BLaER1 (cell line): ENCODE measurements around the gene ADGRE2.
"Not testable (repeated sequence)": the region's sequence is repeated elsewhere in the genome, so short reads cannot be mapped to it uniquely, and the experiment has no call there.

Source experiments
- H3K27ac ChIP-seq: shearing (Covaris generic); formaldehyde crosslinking; 2 replicates; pipeline ENCODE4 v1.8.1; 2022
- H3K27me3 ChIP-seq: shearing (Covaris generic); formaldehyde crosslinking; 2 replicates; pipeline ENCODE4 v1.8.1; 2022
- H3K36me3 ChIP-seq: shearing (Covaris generic); formaldehyde crosslinking; 2 replicates; pipeline ENCODE4 v1.8.1; 2022
- H3K4me1 ChIP-seq: shearing (Covaris generic); formaldehyde crosslinking; 2 replicates; pipeline ENCODE4 v1.8.1; 2022
- H3K4me2 ChIP-seq: shearing (Covaris generic); formaldehyde crosslinking; 2 replicates; pipeline ENCODE4 v1.8.1; 2022
- H3K4me3 ChIP-seq: shearing (Covaris generic); formaldehyde crosslinking; 2 replicates; pipeline ENCODE4 v1.8.1; 2022
- H3K9ac ChIP-seq: shearing (Covaris generic); formaldehyde crosslinking; 2 replicates; pipeline ENCODE4 v1.8.1; 2022
- H3K9me3 ChIP-seq: shearing (Covaris generic); formaldehyde crosslinking; 2 replicates; pipeline ENCODE4 v1.8.1; 2022
- H4K20me1 ChIP-seq: shearing (Covaris generic); formaldehyde crosslinking; 2 replicates; pipeline ENCODE4 v1.8.1; 2022
- Cebpa-rat ChIP-seq: shearing (Covaris generic); IDR thresholded peaks from 2 replicates; pipeline ENCODE4 v1.8.1; 2022

The ADGRE2 gene

DNA sequence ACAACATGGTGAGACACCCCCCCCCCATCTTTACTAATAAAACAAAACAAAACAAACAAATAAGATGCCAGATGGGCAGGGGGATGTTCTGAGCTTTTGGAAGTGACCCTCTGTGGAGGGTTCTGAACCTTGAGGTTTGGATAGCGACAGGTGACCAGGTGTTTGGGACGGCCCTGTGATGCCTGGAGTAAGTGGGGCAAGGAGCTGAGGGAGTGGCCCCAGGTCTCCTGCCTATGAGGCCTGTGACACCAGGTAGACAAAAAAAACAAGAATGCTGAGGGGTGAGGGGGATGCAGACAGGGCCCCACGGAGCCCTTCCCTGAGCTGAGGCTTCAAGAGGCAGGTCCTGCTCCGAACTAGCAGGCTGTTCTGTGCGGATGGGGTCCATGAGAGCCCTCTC, 9.2 kb downstream of the ADGRE2 start:
- no peaks in the 10 kb centered on the region for H3K9me3 ChIP-seq
- no peaks in the 10 kb centered on the region for H3K36me3 ChIP-seq
- H3K9ac ChIP-seq = no peak overlapping the region
- no peaks in the 10 kb centered on the region for H4K20me1 ChIP-seq
- TF ChIP-seq Cebpa-rat = no peak
- H3K4me2 ChIP-seq = no peak overlapping the region
- no peak overlapping the region for H3K27ac ChIP-seq
- H3K4me3 ChIP-seq = no peak overlapping the region
- peaks cover 3% of the 10 kb centered on the region; the same call in 1 of the 2 replicates for H3K27me3 ChIP-seq
- peaks cover 21% of the 10 kb centered on the region for H3K4me1 ChIP-seq

DNA sequence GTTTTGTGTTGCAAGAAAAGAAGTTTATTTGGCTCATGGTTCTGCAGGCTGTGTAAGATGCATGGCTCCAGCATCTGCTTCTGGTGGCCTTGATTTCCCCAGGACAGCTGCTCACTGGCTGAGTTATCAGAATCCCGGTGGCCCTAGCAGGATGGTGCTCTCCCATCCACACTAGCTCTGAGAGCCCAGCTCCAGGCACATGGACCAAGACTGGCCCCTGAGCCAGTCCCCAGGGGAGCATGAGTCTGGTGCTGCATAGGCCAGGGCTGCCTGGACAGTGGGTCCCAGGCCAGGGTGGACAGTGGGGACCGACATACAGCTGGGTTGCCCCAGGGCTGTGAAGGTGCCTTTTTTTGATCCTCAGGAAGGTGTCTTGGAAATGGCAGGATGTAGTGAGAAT, 10.4 kb downstream of the ADGRE2 start:
- Histone ChIP-seq H3K36me3 (no peaks in the 10 kb centered on the region), H3K9ac (no peak overlapping the region), H4K20me1 (no peaks in the 10 kb centered on the region), H3K4me1 (peaks cover 12% of the 10 kb centered on the region), H3K27ac (no peak overlapping the region), H3K4me2 (no peak overlapping the region), H3K9me3 (no peaks in the 10 kb centered on the region), H3K4me3 (no peak overlapping the region), H3K27me3 (peaks cover 9% of the 10 kb centered on the region; the same call in 1 of the 2 replicates)
- no peak for TF ChIP-seq Cebpa-rat

DNA sequence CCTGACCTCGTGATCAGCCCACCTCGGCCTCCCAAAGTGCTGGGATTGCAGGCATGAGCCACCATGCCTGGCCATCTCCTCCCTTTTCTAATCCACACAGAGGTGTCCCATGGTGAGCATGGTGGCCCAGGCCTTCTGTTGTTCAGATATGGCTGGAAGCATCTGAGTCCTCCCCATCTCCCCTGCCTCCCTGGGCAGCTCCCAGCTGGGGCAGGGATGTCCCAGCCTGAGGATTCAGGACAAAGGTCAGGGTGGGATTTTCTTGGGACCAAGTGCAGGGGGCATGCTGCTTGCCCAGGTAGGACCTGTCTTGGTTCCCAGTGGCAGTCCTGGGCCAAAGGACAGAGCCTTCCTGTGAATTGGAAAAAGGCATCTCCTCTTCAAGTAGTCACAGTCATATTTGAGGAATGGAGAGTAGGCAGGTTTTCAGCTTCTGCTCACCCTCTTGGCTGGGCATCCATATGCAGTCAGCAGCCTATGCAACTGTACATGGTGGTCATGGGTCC, 10.8 kb downstream of the ADGRE2 start:
- Histone ChIP-seq H4K20me1 (no peaks in the 10 kb centered on the region), H3K36me3 (no peaks in the 10 kb centered on the region), H3K4me3 (no peak overlapping the region), H3K4me2 (no peak overlapping the region), H3K4me1 (peaks cover 12% of the 10 kb centered on the region), H3K27me3 (peaks cover 9% of the 10 kb centered on the region; the same call in 1 of the 2 replicates), H3K9me3 (no peaks in the 10 kb centered on the region), H3K9ac (no peak overlapping the region), H3K27ac (no peak overlapping the region)
- TF ChIP-seq Cebpa-rat = no peak

DNA sequence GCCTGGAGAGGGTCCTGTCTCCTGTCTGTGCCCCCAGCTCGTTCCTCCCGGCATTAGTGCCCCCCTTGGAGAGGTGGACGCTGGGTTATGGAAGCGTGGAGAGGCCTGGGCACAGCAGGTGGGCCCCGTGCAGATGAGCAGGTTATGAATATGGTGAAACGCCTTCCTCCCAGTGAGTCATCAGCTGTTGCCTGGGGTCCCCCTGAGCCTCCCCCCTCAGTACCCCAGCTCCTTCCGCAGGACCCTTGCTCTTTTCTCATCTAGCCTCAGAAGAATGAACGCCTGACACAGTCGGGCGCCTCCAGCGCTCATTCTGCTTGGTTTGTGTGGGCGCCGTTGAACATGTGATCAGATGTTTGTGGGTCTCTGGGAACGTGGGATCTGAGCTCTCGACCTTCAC, 12.5 kb downstream of the ADGRE2 start:
- H3K9ac ChIP-seq, H3K27ac ChIP-seq, H3K9me3 ChIP-seq, H3K4me3 ChIP-seq, H3K4me2 ChIP-seq, H4K20me1 ChIP-seq, H3K27me3 ChIP-seq, H3K4me1 ChIP-seq, H3K36me3 ChIP-seq: not testable (repeated sequence)

DNA sequence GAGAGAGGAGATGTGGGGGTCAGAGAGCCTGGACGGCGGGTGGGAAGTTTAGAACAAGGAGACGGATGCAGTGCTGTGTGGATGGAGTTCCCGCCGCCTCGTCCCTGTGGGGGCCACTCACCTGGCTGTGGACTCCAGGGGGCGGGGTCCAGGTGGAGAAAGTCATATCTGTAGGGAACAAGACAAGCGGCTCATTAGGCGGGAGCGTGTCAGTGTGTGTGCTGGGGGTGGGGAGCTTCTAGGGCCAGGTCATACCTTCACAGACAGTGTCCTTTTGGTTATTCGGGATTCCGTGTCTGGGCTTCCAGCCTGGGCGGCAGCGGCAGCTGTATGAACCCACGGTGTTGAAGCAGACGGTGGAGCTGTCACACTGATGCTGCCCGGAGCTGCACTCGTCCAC, 13.0 kb downstream of the ADGRE2 start:
- H3K27me3 ChIP-seq, H3K4me1 ChIP-seq, H3K9ac ChIP-seq, H3K4me2 ChIP-seq, H4K20me1 ChIP-seq, H3K9me3 ChIP-seq, H3K36me3 ChIP-seq, H3K27ac ChIP-seq, H3K4me3 ChIP-seq: not testable (repeated sequence)

DNA sequence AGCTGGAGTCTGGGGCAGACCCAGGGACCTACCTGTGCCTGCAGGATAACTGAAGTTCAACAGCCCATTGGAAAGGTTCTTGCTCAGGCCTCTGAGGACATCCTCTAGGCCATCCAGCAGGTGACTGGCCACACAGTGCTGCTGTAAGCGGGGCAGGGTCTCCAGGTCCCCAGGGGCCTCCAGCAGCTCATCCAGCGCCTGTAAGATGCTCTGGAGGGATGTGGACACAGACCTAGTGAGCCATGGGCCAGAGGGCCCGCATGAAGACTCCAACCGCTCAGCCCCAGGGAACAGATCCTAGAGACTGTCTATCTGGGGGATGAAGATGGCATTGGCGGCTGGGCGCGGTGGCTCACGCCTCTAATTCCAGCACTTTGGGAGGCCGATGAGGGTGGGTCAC, 14.0 kb downstream of the ADGRE2 start:
- no peaks in the 10 kb centered on the region for H4K20me1 ChIP-seq
- no peaks in the 10 kb centered on the region for H3K9me3 ChIP-seq
- H3K4me3 ChIP-seq = no peak overlapping the region
- peaks cover 9% of the 10 kb centered on the region; the same call in 1 of the 2 replicates for H3K27me3 ChIP-seq
- H3K27ac ChIP-seq = no peak overlapping the region
- no peaks in the 10 kb centered on the region for H3K4me1 ChIP-seq
- no peak overlapping the region for H3K4me2 ChIP-seq
- no peak overlapping the region for H3K9ac ChIP-seq
- no peaks in the 10 kb centered on the region for H3K36me3 ChIP-seq
- TF ChIP-seq Cebpa-rat = no peak

DNA sequence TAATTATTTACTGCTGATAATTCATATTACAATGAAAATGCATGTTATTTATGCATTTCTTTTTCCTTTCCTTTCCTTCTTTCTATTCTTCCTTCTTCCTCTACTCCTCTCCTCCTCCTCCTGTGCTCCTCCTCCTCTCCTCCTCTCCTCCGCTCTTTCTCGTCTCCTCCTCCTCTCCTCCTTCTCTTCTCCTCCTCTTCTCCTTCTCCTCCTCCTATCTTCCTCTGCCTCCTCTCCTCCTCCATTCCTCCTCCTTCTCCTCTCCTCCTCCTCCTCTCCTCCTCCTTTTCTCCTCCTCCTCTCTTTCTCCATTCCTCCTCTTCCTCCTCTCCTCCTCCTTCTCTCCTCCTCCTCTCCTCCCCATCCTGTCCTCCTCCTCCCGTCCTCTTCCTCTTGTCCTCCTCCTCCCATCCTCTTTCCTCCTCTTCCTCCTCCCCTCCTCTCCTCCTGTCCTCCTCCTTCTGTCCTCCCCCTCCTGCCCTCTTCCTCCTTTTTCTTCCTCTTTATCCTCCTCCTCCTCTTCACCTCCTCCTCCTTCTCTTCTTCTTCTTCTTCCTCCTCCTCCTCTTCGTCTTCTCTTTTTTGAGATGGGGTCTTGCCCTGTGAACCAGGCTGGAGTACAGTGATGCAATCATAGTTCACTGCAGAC, 14.7 kb downstream of the ADGRE2 start:
- Histone ChIP-seq H3K4me2 (no peak overlapping the region), H3K4me3 (no peak overlapping the region), H3K9ac (no peak overlapping the region), H3K27ac (no peak overlapping the region), H3K36me3 (no peaks in the 10 kb centered on the region), H4K20me1 (no peaks in the 10 kb centered on the region), H3K27me3 (peaks cover 9% of the 10 kb centered on the region; the same call in 1 of the 2 replicates), H3K9me3 (no peaks in the 10 kb centered on the region), H3K4me1 (no peaks in the 10 kb centered on the region)
- TF ChIP-seq Cebpa-rat = no peak

DNA sequence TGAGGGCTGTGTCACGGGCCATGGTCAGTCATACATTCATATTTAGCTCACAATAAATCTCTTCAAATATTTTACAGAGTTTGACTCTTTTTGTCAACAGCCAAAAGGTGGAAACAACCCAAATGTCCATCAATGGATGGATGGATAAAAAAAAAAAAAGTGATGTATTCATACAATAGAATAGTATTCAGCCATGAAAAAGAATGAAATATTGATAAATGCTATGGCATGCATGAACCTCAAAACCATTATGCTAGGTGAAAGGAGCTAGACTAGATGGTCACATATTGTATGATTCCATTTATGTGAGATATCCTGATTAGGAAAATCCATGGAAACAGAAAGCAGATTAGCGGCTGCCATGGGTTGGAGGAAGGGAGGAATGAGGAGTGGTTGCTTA, 16.2 kb downstream of the ADGRE2 start:
- peaks cover 9% of the 10 kb centered on the region; the same call in 1 of the 2 replicates for H3K27me3 ChIP-seq
- no peak overlapping the region for H3K9ac ChIP-seq
- H4K20me1 ChIP-seq = no peaks in the 10 kb centered on the region
- H3K4me2 ChIP-seq = no peak overlapping the region
- H3K36me3 ChIP-seq = no peaks in the 10 kb centered on the region
- H3K4me1 ChIP-seq = no peaks in the 10 kb centered on the region
- H3K9me3 ChIP-seq = no peaks in the 10 kb centered on the region
- H3K4me3 ChIP-seq = no peak overlapping the region
- H3K27ac ChIP-seq = no peak overlapping the region
- no peak for TF ChIP-seq Cebpa-rat

DNA sequence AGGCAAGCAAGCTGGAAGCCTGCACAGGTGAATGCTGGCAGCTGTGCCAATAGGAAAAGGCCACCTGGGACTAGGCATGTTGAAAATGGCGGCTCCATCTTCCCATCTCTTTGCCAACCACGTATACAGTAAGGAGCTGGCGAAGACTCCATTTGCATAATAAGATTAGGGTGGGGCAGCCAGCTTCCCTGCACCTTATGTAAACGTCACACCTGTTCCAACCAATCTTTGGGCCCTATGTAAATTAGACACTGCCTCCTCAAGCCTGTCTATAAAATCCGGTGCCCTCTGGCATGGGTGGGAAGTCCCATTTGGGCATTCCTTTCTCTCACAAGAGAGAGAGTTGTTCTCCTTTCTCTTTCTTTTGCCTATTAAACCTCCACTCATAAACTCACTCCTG, 16.8 kb downstream of the ADGRE2 start:
- Histone ChIP-seq H3K4me1 (no peaks in the 10 kb centered on the region), H3K27me3 (peaks cover 9% of the 10 kb centered on the region; the same call in 1 of the 2 replicates), H3K9ac (no peak overlapping the region), H4K20me1 (no peaks in the 10 kb centered on the region), H3K4me3 (no peak overlapping the region), H3K4me2 (no peak overlapping the region), H3K36me3 (no peaks in the 10 kb centered on the region), H3K9me3 (no peaks in the 10 kb centered on the region), H3K27ac (no peak overlapping the region)
- no peak for TF ChIP-seq Cebpa-rat

DNA sequence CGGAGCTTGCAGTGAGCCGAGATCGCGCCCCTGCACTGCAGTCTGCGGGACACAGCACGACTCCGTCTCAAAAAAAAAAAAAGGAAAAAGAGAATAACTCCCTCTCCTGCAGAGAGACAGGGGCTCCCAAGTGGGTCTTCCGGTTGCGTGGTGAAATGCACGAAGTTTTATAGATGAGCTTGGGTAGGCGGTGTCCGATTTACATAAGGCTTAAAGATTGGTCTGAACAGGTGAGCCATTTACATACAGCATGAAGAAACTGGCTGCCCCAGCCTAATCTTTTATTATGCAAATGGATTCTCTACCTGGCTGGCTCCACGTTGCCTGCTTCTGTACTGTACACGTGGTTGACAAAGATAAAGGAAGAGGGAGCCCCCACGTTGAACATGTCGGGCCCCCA, 19.5 kb downstream of the ADGRE2 start:
- H3K27me3 ChIP-seq = 0 out of 2 replicates have a peak, but pooled peaks cover 2% of the 10 kb centered on the region
- TF ChIP-seq Cebpa-rat = no peak
- H3K4me2 ChIP-seq = no peak overlapping the region
- no peaks in the 10 kb centered on the region for H4K20me1 ChIP-seq
- no peaks in the 10 kb centered on the region for H3K9me3 ChIP-seq
- H3K4me1 ChIP-seq = no peaks in the 10 kb centered on the region
- H3K4me3 ChIP-seq = no peak overlapping the region
- H3K36me3 ChIP-seq = no peaks in the 10 kb centered on the region
- no peak overlapping the region for H3K27ac ChIP-seq
- no peak overlapping the region for H3K9ac ChIP-seq

DNA sequence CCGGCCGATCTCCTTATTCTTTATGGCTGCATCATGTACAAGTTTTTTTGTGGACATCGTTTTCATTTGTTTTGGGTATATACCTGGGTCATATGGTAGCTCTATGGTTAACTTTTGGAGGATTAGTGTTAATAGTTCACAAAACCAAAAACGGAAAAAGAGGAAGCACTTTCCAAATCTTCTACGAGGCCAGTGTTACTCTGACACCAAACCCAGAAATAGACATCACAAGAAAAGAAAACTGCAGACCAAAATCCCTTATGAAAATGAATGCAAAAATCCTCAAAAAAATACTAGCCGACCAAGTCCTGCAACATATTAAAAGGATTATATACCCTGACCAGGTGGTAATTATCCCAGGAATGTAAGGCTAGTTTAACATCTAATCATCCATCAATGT, 29.8 kb downstream of the ADGRE2 start:
- Histone ChIP-seq H3K27me3 (no peaks in the 10 kb centered on the region), H3K4me2 (no peak overlapping the region), H3K4me3 (no peak overlapping the region), H3K9me3 (peaks cover 9% of the 10 kb centered on the region), H4K20me1 (no peaks in the 10 kb centered on the region), H3K27ac (no peak overlapping the region), H3K36me3 (0 out of 2 replicates have a peak, but pooled peaks cover 5% of the 10 kb centered on the region), H3K9ac (no peak overlapping the region), H3K4me1 (peaks cover 12% of the 10 kb centered on the region)
- TF ChIP-seq Cebpa-rat = no peak
